ENCODE results near the gene RIMOC1.
"Not testable (repeated sequence)": the region's sequence is repeated elsewhere in the genome, so short reads cannot be mapped to it uniquely, and the experiment has no call there.

Gene RIMOC1

DNA sequence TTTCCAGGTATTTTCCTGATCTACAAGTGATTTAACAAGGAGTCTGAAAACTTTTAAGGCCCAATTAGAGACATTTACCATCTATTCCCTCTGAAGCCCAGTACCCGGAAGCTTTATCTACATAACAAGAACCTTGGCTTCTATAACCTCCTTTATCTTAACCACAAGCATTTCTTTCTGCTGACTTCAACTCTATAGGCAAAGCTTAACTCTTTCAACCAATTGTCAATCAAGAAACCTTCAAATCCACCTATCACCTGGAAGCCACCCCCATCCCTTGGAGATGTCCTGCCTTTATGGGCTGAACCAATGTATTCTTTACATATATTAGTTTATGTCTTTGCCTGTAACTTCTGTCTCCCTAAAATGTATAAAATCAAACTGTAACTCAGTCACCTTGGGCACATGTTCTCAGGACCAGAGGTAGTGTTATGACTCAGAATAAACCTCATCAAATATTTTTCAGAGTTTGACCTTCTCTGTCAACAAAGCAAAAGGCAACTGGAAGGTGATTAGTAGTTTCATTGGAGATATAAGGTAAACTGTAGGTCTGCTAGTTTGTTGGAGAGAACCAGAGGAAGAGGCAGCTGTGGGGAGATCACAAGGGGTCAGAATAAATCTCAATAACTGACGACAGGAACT is 13.0 kb upstream of the RIMOC1 start:
- no peak for DNase-seq

DNA sequence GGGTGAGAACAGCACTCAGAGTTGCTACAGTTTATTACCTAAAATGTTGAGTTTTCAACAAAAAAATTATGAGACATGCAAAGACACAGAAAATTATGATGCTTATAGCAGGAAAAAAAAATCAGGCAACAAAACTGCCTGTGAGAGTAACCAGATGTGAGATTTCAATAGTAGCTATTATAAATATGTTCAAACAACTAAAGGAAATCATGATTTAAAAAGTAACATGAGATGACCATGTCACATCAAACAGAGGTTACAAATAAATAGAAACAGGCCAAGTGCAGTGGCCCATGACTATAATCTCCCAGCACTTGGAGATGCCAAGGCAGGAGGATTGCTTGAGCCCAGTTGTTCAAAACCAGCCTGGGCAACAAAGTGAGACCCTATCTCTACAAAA is 12.1 kb upstream of the RIMOC1 start:
- DNase-seq = no peak

DNA sequence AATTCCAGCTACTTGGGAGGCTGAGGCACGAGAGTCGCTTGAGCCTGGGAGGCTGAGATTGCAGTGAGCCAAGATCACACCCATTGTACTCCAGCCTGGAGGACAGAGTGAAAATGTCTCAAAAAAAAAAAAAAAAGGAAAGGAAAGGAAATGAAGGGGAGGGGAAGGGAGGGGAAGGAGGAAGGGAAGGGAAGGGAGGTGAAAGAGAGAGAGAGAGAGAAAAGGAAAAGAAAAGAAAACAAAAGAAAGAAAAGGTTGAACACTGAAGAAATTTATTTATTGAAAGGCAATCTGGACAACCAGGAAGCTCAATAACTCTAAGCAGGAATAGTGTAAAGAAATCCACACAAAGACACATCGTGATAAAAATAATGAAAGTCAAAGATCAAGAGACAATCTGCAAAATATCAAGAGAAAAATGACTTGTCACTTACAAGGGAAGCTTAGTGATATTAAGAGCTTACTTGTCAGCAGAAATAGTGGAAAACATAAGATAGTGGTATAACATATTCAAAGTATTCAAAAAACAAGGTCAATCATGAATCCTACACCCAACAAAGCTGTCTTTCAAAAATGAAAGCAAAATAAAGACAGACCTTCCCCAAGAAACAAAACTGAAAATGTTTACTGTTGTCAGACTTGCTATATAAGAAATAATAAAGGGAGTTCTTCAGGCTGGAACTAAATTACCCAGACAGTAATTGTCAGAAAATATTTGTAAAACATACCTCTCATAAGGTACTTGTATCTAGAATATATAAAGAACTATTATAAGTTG is 10.9 kb upstream of the RIMOC1 start:
- no peak for DNase-seq

DNA sequence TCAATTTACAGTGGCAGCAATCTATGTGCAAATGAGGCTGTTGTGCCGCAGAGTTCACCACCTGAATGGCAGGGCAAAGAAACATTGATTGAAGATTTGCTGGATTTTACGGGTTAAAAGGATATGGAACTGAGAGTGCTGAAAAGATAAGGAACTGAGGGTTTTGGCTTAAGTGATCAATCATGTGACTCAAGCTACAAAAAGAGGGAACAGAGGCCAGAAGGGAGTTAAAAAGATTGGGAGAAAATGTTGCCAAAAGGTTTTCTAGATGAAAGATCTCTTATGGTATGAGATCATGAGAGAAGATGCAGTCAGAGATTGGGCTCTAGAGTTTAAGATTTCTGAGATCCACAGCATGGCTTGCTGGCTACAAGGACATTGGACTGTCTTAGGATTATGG is 7.9 kb upstream of the RIMOC1 start:
- DNase-seq = no peak

DNA sequence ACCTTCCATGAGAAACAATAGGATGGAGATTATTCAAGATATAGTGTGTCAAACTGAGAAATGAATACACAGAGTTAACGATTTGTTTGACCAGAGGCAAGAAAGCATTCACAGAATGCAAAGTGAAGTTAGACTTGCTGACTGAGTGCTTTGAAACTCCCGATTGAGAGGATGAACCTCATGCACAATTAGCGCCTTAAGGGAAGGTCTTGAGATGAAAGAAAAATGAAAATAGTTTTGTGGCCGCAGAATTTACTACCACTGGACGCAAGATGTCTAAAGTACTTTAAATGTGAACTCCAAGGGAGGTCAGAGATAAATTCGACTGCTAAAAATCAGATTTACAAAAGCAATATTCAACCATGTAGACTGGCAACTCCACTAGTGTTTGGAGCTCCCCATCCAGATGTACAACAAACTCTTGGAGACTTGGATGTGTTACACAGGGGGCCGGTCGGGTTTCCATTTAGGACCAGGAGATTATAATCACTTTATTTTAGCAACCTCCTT is 707 bp upstream of the RIMOC1 start:
- DNase-seq = no peak

DNA sequence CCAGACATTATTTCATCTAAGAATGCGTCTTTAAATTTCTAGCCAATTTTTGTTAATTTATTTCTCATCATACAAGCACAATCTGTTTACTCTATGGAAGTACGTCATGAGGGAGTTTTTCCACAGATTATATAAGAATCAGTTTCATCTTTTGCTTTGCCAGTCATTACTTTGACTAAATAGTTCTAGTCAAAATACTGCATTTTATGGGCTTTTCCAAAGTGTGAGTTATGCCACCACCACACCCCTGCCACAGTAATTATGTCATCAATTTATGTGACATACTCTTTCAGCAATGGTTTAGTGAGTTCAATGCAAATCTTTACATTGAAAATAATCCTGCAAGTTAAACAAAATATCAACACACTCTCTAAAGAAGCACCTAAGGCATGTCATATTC is 2.0 kb downstream of the RIMOC1 start:
- DNase-seq = no peak

DNA sequence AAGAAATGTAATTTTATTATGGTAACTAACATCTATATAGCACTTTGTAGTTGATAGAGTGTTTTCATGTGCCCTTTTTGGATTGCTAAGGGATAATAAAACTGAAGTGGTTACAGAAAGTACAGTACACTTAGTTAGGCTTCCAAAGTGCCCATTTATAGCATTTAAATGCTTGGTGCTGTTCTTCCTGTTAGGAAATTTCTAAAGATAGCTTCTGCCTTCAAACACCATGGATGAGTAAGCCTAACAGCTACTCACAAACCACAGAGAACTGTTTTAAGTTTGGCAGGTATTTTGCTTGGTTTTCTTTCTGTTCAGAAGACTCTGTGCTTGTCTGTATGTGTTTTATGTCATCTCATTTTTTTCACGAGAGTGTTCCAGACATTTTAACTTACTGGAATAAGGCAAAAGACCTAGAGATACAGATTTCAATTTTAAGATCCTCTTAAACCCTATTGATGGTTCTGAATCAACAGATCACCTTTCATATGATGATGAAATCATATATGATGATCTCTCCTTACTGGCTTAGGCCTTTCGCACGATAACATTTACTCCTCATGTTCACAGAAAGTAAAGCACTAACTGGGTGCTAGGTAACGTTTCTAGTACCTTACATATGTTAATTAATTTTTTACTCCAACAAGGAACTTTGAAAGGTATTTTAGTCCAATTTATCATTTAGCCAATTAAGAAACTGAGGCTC is 4.4 kb downstream of the RIMOC1 start:
- DNase-seq = no peak

DNA sequence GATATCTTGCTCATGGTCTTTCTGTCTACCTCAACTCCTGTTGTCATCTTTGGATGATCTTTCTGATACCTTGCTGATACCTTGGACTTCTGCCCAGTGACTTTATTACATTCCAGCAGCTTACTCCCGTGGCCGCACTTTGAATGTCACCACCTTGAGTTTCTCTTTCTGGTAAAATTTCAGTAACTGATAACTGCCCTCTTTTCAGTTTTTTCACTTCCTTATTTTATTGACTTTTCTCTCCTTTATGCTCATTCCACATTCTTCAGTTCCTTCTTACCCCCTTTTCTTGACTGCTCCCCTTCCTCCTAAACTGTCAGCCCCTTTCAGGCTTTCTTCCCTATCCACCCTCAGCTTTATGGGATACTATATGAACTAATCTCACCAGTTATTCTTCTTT is 14.0 kb downstream of the RIMOC1 start:
- no peak for DNase-seq

DNA sequence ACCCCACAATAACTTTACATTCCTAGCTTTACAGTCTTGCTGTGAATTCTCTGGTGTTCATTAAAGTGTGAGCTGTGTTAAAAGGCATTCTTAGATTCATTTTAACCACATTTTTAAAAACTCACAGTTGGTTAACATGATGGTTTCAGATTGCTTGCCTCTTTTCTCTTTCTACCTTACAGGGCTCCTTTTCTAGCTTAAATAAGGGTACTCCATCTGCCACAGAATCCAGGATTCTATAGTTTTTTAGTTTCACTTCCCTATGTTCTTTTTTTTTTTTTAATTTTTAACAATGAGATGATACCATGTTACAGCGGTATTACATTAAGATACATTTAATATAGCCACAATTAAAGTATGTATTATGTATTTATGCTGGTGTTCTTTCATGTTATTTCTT is 17.0 kb downstream of the RIMOC1 start:
- no peak for DNase-seq

DNA sequence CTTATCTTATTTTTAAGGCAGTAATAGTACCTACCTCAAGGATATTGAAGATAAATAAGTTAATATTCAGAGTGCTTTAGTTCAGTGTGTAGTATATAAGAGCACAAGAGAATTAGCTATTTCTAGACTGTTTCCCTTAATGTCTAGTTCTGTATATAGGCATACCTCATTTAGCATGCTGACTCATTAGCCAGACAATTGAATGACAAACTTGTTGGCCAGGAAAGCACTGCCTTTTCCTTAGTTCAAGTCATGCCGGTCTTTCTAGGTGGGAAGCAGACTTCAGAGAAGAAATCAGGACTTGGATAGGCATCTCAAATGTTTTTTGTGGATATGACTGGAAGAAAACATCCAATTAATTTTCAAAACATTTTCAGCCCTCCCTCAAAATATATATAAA is 17.7 kb downstream of the RIMOC1 start:
- no peak for DNase-seq

DNA sequence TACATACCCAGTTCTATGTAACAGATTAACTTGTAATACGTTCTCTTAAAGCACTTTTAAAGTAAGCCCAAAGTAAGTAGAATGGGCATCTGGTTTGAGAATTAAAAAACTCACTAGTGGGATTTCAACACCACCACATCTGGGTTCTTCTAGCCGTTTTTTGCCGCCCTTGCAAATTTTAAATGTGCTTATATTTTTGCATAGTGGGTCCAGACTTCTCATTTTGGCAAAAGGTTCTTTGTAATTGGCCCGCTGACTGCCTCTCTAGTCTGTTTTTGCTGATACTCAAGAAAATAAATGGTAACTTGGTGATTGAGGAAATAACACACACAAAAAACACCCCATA is 20.4 kb downstream of the RIMOC1 start:
- no peak for DNase-seq

DNA sequence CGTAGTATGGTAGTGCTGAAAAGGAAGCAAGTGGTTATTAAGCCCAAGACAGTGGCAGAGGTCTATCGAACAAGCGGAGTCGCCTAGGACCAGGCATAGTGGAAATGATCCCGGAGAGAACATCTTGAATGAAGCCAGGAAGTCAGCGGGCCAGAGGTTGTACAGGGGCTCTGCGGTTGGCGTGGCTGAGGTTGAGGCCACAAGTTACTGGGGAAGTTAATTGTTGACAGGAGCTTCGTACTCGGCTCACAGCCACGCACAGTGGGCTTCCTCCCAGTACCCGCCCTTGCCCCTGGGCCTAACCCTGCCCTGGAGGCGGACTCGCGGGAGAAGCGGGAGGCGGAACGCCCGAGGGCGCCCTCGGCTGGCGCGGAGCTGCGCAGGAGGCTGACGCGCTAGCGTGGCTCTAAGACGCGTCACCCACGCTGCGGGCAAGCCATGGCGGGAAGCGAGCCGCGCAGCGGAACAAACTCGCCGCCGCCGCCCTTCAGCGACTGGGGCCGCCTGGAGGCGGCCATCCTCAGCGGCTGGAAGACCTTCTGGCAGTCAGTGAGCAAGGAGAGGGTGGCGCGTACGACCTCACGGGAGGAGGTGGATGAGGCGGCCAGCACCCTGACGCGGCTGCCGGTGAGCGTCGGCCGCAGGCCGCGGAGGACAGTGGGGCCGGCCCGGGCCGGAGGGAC is 20.9 kb downstream of the RIMOC1 start, which contains the start of gene FBXO4:
TSS of gene FBXO4 (plus strand) at position 410 of the 683 bp plus-strand sequence. CDS start at position 439, 29 bp downstream.
- DNase-seq = peak; percentile 91

DNA sequence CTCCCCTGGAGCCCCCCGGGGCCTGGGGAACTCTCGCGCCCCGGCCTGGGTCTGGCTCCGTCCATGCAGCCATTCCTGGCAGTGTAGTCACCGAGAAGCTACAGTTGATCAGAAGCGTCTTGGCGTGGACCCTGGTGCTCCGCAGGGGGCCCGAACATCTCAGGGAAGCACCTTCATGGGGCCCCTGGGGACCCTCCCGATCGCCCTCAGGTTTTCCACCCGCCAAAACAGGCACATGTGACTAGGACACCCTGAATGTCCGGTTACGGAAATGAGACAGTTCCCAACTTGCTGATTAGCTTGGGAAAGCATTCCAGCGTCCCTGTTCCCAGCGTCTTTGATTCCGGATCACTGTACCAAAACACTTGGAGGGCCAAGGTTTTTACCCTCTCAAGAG is 21.4 kb downstream of the RIMOC1 start:
- peak; percentile 54 for DNase-seq

DNA sequence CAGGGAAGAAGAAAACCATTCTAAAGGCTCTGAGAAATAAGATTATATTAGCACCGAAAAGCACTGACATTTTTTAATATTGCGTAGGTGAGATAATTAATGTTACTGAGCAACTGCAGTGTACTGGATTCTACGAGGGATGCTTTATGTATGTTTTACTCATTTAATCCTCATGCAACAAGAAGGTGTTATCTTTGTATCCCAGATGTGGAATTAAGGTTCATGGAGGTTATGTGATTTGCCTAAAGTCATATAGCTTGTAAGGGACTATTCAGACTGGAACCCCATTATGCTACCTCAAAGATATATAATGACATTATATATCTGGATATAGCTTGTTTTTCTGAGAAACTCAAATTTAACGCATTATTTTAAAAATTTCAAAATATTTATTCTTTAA is 23.5 kb downstream of the RIMOC1 start:
- DNase-seq = no peak

DNA sequence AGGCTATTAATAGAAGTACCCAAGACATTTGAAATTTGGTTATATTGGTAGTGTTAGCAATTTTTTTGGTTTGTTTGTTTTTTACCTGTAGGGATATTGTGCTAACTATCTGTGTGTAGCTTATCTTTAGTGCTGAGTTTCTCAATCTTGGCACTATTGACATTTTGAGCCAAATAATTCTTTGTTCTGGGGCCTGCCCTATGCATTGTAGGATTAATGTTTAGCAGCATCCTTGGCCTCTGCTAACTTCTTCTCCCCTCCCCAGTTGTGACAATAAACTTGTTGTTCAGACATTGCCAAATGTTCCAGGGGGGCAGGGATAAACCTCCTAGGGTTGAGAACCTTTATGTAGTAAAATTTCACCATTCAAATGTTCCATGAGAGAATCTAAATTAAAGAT is 24.9 kb downstream of the RIMOC1 start:
- no peak for DNase-seq

DNA sequence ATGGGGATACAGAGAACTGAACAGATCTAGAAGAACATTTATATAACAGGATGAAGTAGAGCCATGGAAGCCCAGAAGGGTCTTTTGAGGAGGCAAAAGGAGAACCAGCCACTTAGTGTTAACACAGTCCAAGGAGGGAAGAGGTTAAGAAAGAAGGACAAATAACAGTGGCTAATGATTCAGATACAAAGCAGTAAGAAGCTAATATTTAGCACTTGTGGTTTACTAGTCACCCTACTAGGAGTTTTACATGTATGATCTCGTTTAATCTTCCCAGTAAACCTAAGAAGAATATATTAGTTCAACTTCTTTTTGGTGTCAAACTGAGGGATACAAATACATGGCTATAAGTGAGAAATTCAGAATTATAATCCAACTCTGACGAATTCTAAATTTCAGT is 28.6 kb downstream of the RIMOC1 start:
- no peak for DNase-seq

DNA sequence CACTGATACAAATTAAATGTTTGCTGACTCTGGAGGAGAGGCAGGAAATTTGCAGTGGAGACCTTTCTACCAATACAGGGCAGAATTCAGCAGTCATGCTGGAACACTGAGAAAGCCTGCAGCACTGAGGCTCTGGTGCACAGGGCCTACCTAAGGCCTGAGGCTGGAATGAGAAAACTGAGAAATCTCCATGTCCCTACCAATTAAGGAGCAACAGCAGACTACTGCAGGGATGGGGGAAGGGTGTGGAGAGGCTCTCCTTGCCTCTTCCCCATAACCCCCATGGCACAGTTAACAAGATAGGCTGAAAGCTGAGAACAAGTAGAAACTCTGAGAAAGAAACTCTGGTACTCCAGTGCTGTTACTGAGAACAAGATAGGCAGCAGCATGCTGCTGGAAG is 31.4 kb downstream of the RIMOC1 start:
- no peak for DNase-seq

DNA sequence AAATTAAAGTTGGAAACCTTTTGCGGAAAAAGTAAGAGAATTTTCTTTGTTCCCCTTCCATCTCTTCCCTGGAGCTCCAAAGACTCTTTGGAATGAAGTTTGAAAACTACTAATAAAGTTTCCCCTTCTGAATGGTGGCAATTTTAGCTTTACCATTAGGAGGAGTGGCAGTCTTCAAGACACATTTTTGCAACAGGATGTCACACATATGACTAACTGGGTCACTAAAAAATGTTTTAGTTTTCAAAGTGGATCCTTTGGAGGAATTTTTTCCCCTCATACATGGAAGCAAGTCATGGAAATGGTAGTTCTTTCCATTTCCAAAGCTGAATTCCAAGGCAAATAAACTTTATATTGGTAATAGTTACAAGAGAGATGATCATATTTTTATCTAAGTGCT is 36.5 kb downstream of the RIMOC1 start:
- no peak for DNase-seq

DNA sequence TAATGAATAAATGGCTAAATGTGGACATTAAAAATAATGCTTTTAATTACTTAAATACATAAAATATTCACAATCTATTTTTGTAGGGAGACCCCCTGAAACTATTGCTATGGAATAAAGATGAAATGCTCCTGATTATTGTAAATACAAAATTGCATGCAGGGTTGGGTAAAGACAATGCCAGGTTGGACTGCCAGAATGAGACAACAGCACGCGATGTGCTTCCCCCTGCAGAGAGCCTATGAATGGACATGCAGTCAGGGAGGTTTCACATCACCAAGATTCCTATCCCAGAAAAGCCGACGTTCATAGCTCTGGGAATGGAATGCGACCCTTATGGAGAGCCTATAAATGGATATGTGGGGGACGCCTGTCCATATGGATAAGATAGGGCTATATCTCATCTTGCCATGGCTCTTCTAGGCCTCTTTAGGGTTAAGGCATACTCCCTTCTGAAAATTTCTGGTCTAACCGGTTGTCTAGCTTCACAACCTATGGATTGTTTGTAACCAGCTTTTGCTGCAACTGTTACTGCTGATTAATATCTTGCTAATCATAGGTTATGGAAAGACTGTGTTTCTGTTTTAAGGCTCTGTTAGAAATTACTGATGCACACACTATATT is 41.3 kb downstream of the RIMOC1 start:
- DNase-seq = not testable (repeated sequence)

DNA sequence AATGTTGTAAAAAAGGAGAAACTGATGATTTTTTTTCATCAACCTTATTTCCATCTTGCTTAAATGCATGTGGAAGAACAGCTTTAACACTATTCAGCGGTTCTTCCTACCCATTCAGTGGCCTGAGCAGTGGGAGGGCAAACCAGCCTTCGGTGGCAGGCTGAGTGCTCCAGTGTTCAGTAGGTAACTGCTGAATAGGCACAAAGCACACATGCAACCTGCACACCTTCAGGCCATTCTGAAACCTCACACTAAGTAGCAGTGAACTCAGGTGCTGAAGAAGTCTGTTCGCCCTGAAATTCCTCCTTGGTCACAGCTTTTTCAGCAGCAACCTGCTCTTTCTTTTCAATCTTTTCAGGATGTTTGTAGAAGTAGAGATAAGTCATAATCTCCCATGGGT is 47.1 kb downstream of the RIMOC1 start:
- no peak for DNase-seq

All from femur (tissue), 1 donor.